ENCODE results near the gene OGFR. TPM values are rescaled to one million over a fixed set of nuclear protein-coding genes. Genes with fewer than 3 reads are reported as not detected.

The OGFR gene
- total RNA-seq, 1 experiment from 2014 or later: 46.1 TPM

GRCh38 chr20:62825986-62826645, 21.5 kb downstream of the OGFR start:
- no TSS peak for BruUV-seq (replicated peaks)
- H3K27me3 ChIP-seq (replicated peaks; ENCODE audit: insufficient read depth, low read depth, low read length, poor library complexity): no peaks in the 10 kb centered on the region
- TF ChIP-seq EZH2 (IDR thresholded peaks at IDR 0.05; ENCODE audit: borderline replicate concordance, low read depth, low read length, poor library complexity, severe bottlenecking): no peak
- no peak for TF ChIP-seq CTCF (conservative IDR thresholded peaks at IDR 0.05; ENCODE audit: low read depth, low read length)
- no peaks in the 10 kb centered on the region for H3K36me3 ChIP-seq (ENCODE audit: insufficient read depth, low read length, poor library complexity, severe bottlenecking)
- ChIA-PET POLR2A (ENCODE audit: low non-redundant PET) (no interaction called here), CTCF (no interaction called here)
- no peak for DNase-seq (ENCODE audit: low spot score)
- no peak overlapping the region for H3K27ac ChIP-seq (ENCODE audit: low read depth, low read length, poor library complexity, severe bottlenecking)
- H3K9me3 ChIP-seq (ENCODE audit: low read depth, low read length, poor library complexity, severe bottlenecking): no peaks in the 10 kb centered on the region
- H3K4me1 ChIP-seq (ENCODE audit: insufficient read depth, low read length, poor library complexity, severe bottlenecking): peaks cover 8% of the 10 kb centered on the region
- H3K4me3 ChIP-seq (ENCODE audit: low read depth, low read length, poor library complexity, severe bottlenecking): no peak overlapping the region
- intact Hi-C loops (cut with micrococcal nuclease; ENCODE audit: unreplicated experiment): no loop called here

- Histone ChIP-seq H3K36me3 (ENCODE audit: insufficient read depth, low read length, poor library complexity, severe bottlenecking) (no peaks in the 10 kb centered on the region), H3K9me3 (ENCODE audit: low read depth, low read length, poor library complexity, severe bottlenecking) (no peaks in the 10 kb centered on the region), H3K4me3 (ENCODE audit: low read depth, low read length, poor library complexity, severe bottlenecking) (no peak overlapping the region), H3K4me1 (ENCODE audit: insufficient read depth, low read length, poor library complexity, severe bottlenecking) (peaks cover 10% of the 10 kb centered on the region), H3K27ac (ENCODE audit: low read depth, low read length, poor library complexity, severe bottlenecking) (no peak overlapping the region), H3K27me3 (replicated peaks; ENCODE audit: insufficient read depth, low read depth, low read length, poor library complexity) (no peaks in the 10 kb centered on the region)
- POLR2A ChIA-PET (ENCODE audit: low non-redundant PET): no interaction called here
- no peak for DNase-seq (ENCODE audit: low spot score)
- TF ChIP-seq EZH2 (IDR thresholded peaks at IDR 0.05; ENCODE audit: borderline replicate concordance, low read depth, low read length, poor library complexity, severe bottlenecking) (no peak), CTCF (conservative IDR thresholded peaks at IDR 0.05; ENCODE audit: low read depth, low read length) (no peak)
- CTCF ChIA-PET: no interaction called here
- intact Hi-C loops (cut with micrococcal nuclease; ENCODE audit: unreplicated experiment): no loop called here
- BruUV-seq (replicated peaks): no TSS peak
Observed at GRCh38 chr20:62826646-62827310, 22.1 kb downstream of the OGFR start.

GRCh38 chr20:62827311-62828038, 22.8 kb downstream of the OGFR start:
- no peak for TF ChIP-seq CTCF (conservative IDR thresholded peaks at IDR 0.05; ENCODE audit: low read depth, low read length)
- no peak for TF ChIP-seq EZH2 (IDR thresholded peaks at IDR 0.05; ENCODE audit: borderline replicate concordance, low read depth, low read length, poor library complexity, severe bottlenecking)
- ChIA-PET POLR2A (ENCODE audit: low non-redundant PET) (no interaction called here), CTCF (no interaction called here)
- no peak for DNase-seq (ENCODE audit: low spot score)
- no TSS peak for BruUV-seq (replicated peaks)
- Histone ChIP-seq H3K36me3 (ENCODE audit: insufficient read depth, low read length, poor library complexity, severe bottlenecking) (no peaks in the 10 kb centered on the region), H3K4me3 (ENCODE audit: low read depth, low read length, poor library complexity, severe bottlenecking) (no peak overlapping the region), H3K27me3 (replicated peaks; ENCODE audit: insufficient read depth, low read depth, low read length, poor library complexity) (no peaks in the 10 kb centered on the region), H3K27ac (ENCODE audit: low read depth, low read length, poor library complexity, severe bottlenecking) (no peak overlapping the region), H3K4me1 (ENCODE audit: insufficient read depth, low read length, poor library complexity, severe bottlenecking) (peaks cover 16% of the 10 kb centered on the region), H3K9me3 (ENCODE audit: low read depth, low read length, poor library complexity, severe bottlenecking) (no peaks in the 10 kb centered on the region)
- intact Hi-C loops (cut with micrococcal nuclease; ENCODE audit: unreplicated experiment): no loop called here
